ENCODE data around the gene WNT5A. TPM values are rescaled to one million over a fixed set of nuclear protein-coding genes. Genes with fewer than 3 reads are reported as not detected.

Gene WNT5A
- polyA plus RNA-seq, 2 of the 4 experiments (the other 2 are of a cell fraction) = 0.10 to 1.1 TPM

DNA sequence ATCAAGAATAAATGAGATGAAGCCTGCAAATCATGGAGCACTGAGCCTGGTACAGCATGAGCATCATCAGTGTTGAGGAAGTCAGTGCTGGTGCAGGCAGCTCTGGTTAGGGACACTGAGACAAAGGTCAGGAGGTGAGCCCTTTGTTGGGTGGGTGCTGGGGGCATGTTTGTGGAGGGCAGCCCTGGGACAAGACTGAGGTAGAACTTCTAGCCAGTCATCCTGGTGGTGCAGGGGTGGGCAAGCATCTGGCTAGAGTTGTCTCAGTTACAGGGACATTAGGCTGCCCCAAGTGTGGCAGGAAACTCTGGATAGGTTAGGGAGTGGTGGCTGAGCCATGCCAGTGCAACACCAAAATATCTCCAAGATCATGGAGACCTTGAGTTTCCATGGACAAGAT lies 27.3 kb downstream of the WNT5A start:
- ATAC-seq = no peak
- TF ChIP-seq POLR2AphosphoS2 (conservative IDR thresholded peaks at IDR 0.05; ENCODE audit: low read length) = no peak
- no peak for TF ChIP-seq MAFK (IDR thresholded peaks at IDR 0.05; ENCODE audit: partially characterized antibody)
- no peak for TF ChIP-seq POLR2A (IDR thresholded peaks at IDR 0.05; ENCODE audit: low read length)
- Histone ChIP-seq H3K27ac (no peak overlapping the region), H3K4me1 (no peaks in the 10 kb centered on the region), H3K4me2 (no peak overlapping the region), H3K4me3 (no peak overlapping the region), H3K9me3 (no peaks in the 10 kb centered on the region)
- DNase-seq (ENCODE audit: low read depth in 1 of 2, low spot score in 1 of 2) = no peak
- CTCF ChIA-PET = no interaction called here
- FAIRE-seq = no peak
- POLR2A ChIA-PET = no interaction called here

- ATAC-seq = no peak
- H3K4me1 ChIP-seq = no peaks in the 10 kb centered on the region
- H3K27ac ChIP-seq = no peak overlapping the region
- 22% methylated on average over 4 of the region's 5 CpGs for WGBS (ENCODE audit: missing lambda C conversion rate)
- no peak for DNase-seq (ENCODE audit: low read depth in 1 of 2, low spot score in 1 of 2)
- no peak overlapping the region for H3K4me3 ChIP-seq
- TF ChIP-seq MAFK (IDR thresholded peaks at IDR 0.05; ENCODE audit: partially characterized antibody) = peak; percentile 59
- no peak for TF ChIP-seq FOSB (CRISPR knock-in tag; IDR thresholded peaks at IDR 0.05)
- TF ChIP-seq SREBF2 (IDR thresholded peaks at IDR 0.05) = no peak
- no peak for TF ChIP-seq HMGXB4 (CRISPR knock-in tag; IDR thresholded peaks at IDR 0.05; ENCODE audit: borderline replicate concordance)
- no peak for TF ChIP-seq TP53 (CRISPR knock-in tag; IDR thresholded peaks at IDR 0.05)
- no peak for TF ChIP-seq CHD4 (IDR thresholded peaks at IDR 0.05; ENCODE audit: borderline replicate concordance)
- POLR2A ChIA-PET = no interaction called here
- H3K4me2 ChIP-seq = no peak overlapping the region
- H3K9me3 ChIP-seq = no peaks in the 10 kb centered on the region
- no peak for FAIRE-seq
- CTCF ChIA-PET = no interaction called here
These were observed 28.8 kb downstream of the WNT5A start for GRCh38 chr3:55458181-55458790.

DNA sequence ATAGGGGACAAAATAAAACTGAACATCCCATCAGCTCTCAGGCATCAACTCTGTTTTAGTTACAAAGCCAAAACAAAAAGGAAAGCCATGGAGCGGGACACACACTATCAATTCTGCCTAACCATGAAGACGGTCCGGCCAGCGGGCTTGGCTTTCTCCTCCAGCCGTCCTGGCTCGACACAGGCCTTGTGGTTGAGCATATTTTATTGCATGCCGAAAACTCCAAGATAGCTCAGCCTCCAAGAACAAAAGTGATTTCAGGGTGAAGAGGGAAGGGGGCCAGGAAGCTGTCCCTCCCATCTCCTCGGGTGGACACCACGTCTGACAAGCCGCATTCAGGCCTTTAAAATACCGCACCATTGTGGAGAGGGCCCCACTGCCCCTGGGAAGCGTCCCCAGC lies 31.2 kb downstream of the WNT5A start:
- Histone ChIP-seq H3K4me1 (no peaks in the 10 kb centered on the region), H3K27ac (no peak overlapping the region), H3K4me3 (no peak overlapping the region), H3K9me3 (no peaks in the 10 kb centered on the region), H3K4me2 (no peak overlapping the region)
- FAIRE-seq (no peak), ATAC-seq (no peak), DNase-seq (ENCODE audit: low read depth in 1 of 2, low spot score in 1 of 2) (no peak)
- POLR2A ChIA-PET = no interaction called here
- WGBS (ENCODE audit: missing lambda C conversion rate) = 41% methylated on average over 12 of the region's 12 CpGs
- CTCF ChIA-PET = interaction anchor here (1.1 kb wide), 1 partner anchor 20 kb away, joined by 3 read pairs; no protein-coding TSS in a partner anchor
- TF ChIP-seq, protein P1, sequence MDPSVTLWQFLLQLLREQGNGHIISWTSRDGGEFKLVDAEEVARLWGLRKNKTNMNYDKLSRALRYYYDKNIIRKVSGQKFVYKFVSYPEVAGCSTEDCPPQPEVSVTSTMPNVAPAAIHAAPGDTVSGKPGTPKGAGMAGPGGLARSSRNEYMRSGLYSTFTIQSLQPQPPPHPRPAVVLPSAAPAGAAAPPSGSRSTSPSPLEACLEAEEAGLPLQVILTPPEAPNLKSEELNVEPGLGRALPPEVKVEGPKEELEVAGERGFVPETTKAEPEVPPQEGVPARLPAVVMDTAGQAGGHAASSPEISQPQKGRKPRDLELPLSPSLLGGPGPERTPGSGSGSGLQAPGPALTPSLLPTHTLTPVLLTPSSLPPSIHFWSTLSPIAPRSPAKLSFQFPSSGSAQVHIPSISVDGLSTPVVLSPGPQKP (IDR thresholded peaks at IDR 0.05; ENCODE audit: low read depth, low read length) = no peak
- TF ChIP-seq NPAS2 (CRISPR knock-in tag; IDR thresholded peaks at IDR 0.05; ENCODE audit: borderline replicate concordance) = no peak
- no peak for TF ChIP-seq EHMT2 (IDR thresholded peaks at IDR 0.05; ENCODE audit: low read depth)
- no peak for TF ChIP-seq PHF8 (IDR thresholded peaks at IDR 0.05; ENCODE audit: borderline replicate concordance, low read depth)
- TF ChIP-seq HDAC2 (IDR thresholded peaks at IDR 0.05) = no peak
- TF ChIP-seq, protein P2, sequence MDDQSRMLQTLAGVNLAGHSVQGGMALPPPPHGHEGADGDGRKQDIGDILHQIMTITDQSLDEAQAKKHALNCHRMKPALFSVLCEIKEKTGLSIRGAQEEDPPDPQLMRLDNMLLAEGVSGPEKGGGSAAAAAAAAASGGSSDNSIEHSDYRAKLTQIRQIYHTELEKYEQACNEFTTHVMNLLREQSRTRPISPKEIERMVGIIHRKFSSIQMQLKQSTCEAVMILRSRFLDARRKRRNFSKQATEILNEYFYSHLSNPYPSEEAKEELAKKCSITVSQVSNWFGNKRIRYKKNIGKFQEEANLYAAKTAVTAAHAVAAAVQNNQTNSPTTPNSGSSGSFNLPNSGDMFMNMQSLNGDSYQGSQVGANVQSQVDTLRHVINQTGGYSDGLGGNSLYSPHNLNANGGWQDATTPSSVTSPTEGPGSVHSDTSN (IDR thresholded peaks at IDR 0.05) = no peak
- no peak for TF ChIP-seq MAFK (IDR thresholded peaks at IDR 0.05; ENCODE audit: partially characterized antibody)
- no peak for TF ChIP-seq MAX (IDR thresholded peaks at IDR 0.05)
- no peak for TF ChIP-seq HOXB13 (CRISPR knock-in tag; IDR thresholded peaks at IDR 0.05; ENCODE audit: low read depth)
- TF ChIP-seq BCL3 (IDR thresholded peaks at IDR 0.05) = no peak
- TF ChIP-seq ZFP36 (IDR thresholded peaks at IDR 0.05; ENCODE audit: borderline replicate concordance, partially characterized antibody) = no peak
- TF ChIP-seq, protein P3, sequence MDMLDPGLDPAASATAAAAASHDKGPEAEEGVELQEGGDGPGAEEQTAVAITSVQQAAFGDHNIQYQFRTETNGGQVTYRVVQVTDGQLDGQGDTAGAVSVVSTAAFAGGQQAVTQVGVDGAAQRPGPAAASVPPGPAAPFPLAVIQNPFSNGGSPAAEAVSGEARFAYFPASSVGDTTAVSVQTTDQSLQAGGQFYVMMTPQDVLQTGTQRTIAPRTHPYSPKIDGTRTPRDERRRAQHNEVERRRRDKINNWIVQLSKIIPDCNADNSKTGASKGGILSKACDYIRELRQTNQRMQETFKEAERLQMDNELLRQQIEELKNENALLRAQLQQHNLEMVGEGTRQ (IDR thresholded peaks at IDR 0.05) = no peak
- no peak for TF ChIP-seq RAD21 (conservative IDR thresholded peaks at IDR 0.05 in 1 of 2, IDR thresholded peaks at IDR 0.05 in 1 of 2)
- no peak for TF ChIP-seq JUN (IDR thresholded peaks at IDR 0.05)
- no peak for TF ChIP-seq SMC3 (IDR thresholded peaks at IDR 0.05)
